Left lobe of liver (tissue), 2 donors: Measurements from ENCODE around the gene MAP4K5. TPM values are rescaled to one million over a fixed set of nuclear protein-coding genes. Genes with fewer than 3 reads are reported as not detected.
A peak's percentile ranks its signal among the peaks of the same experiment; 100 is the strongest.
"Not testable (repeated sequence)": the region's sequence is repeated elsewhere in the genome, so short reads cannot be mapped to it uniquely, and the experiment has no call there.

ENCODE experiments used
- ATAC-seq: fragments of 200-7000 bp; cut with Tn5 transposase; one replicate; pipeline ENCODE4 v1.9.1; 2020; ENCODE audit warnings: mild to moderate bottlenecking, moderate library complexity
- DNase-seq: peaks from one replicate; pipeline ENCODE4 v3.0.0-alpha.2; 2020; ENCODE audit warnings: low spot score
- total RNA-seq: library from RNA; stranded (reverse); gene quantifications from one replicate; pipeline ENCODE4 v1.2.1, GENCODE V29; 2021
- donor health status: DM: no; HTN: no; CAD: no; lungs with moderate emphysema.
- donor health status: DM: no; HTN: yes; CAD: no.

The MAP4K5 gene
- total RNA-seq, 1 donor from 2014 or later: 10.0 TPM

DNA sequence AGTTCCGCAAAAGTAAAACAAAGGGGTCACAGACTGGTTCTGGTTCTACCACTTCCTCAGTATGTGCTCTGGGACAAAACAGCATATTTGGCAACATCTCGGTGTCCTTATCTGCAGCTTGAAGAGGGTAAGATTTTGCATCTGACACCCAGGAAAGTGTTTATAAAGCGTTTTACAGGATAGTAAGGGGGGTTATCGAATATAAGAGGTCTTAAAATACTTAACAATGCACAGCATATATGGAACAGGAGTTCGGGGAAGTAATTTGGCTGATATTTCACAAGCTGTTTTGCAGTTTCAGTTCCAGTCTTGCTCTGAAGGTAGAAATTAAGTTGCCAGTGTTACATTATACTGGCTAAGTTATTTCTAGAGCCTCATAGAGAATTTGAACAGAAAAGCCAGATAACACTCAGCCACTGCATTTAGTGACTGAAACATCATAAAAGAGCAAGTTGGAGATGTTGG lies 904 bp upstream of the MAP4K5 start:
- ATAC-seq: peak; percentile 10
- DNase-seq: no peak

DNA sequence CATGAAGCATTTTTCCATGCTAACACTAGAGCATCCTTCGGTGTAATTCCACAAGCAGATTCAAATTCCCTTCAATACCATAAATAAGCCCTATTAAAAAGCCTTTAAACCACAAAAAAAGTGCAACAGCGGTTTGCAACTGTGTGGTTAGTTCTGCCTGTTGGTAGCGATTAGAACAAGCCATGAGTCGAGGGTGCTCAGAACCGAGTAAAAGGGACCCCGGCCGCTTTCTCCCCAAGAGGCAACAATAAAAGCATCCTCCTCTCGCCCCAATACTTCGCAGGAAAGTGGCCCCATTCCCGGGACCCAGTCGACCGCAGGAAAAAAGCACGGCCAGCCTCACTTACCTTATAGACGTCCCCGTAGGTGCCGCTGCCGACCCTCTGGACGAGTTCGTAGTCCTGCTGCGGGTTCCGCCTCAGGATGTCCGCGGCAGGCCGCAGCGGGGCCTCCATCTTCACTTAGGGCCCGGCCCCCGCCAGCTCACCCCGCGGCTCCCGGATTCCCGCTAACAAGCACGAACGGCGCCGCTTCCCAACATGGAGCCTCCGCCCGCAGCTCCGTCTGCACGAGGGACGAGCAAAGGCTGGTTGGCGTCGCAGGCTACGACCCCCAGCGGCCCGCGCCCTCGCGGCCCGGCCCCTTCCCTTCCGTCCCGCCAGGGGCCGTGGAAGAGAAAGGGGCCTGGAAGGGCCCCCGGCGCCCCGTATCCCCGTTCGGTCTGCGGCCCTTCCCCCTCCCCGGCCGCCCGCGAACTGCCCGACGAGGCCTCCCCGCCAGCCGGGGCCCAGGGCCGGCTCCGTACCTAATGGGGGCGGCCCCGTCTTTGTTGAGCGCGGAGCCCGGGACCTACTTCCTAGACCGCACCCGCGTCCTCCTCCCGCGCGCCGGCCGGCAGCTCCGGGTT lies 521 bp downstream of the MAP4K5 start:
- DNase-seq (peak; percentile 65), ATAC-seq (peak; percentile 71)

DNA sequence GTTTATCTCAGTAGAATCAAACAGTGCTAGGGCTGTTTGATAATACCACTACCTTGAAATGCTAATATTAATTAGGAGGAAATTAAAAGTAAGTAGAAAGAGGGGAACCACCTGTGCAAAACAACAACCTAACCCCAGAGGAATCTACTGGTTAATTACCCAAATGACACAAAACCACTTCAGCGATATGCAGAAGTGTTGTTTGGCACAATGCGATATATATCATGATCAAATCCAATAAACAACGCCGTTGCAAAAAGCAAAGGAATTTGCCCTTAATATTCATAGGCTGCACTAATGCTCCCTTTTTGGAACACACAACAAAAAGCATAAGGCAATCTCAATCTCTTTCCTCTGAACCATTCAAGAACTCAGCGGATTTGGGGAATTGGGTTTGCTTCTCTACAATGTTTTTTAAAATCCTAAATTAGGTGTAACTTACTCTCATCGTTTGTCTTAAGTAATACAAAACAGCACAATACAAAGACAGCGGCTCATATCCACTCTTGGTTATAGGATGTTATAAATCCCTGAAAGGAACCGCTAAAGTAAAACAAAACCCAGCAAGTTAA lies 1.5 kb downstream of the MAP4K5 start:
- no peak for DNase-seq
- ATAC-seq: no peak

DNA sequence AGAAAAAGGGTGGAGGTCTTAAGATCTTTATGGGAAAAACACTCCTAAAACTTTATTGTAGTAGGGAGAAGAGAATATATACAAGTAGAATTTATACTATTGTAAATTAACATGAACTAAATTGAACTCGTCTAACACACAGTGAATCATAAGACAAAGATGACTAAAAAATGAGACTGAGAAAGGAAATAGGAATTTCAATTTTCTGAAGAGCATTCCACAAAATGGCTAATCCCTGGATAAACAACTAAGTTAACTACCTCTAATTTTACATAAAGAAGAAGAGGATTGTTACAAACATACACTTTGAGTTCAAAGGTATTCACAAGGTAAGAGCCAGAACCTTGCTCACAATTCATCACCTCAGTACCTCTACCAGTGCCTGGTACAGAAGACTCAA lies 2.0 kb downstream of the MAP4K5 start:
- no peak for ATAC-seq
- DNase-seq: no peak

DNA sequence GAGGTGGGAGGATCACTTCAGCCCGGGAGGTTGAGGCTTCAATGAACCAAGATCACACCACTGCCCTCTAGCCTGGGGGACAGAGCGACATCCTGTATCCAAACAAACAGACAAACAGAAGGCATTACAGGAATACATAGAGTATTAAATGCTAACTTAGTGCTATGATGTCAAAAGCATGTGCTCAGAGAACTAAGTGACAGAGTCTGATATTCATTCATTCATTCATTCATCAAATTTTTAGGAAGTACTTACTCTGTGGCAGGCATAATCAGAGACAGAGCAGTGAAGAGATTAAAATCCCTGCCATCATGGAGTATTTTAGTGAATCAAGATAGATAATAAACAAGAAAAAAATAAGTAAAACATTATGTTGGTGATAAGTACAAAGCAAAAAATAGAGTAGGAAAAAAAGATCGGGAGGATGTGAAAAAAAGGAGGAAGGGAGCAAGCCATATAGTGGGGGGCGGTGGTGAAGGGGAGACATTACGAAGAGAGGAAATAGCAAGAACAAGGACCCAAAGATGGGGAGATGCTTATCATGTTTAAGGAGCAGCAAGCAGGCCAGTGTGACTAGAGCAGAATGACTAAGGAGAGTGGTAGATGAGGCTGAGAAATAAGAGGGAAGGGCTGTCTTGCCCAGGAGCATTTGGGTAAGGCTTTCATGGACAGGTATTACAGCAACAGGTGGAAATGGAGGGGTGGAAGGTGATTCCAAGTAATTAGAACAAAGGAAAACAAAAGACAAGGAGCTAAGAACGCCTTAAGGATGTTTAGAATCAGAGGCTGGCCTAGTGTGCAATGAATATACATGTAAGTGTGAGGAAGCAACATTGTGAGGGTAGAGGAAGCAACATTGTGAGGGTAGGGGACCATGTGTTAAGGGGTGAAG lies 2.8 kb downstream of the MAP4K5 start:
- ATAC-seq (no peak), DNase-seq (no peak)

DNA sequence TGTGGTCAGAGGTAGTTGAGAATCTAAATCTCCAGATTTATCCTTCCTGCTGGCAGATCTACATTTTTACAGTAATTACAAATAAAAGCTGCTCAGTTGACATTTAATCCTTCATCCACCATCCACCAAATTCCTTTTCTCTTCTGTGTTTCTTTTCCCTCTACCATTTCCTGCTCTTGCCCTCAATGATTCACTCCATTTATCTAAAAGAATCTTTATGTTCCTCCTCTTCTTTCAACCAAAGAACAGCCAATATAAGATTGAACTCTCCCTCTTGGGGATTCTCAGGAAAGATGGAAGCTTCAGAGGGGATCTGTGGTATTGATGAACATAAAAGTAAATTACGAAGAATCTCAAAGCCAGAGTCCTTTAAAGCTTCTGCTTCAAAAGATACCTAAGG lies 4.4 kb downstream of the MAP4K5 start:
- no peak for ATAC-seq
- no peak for DNase-seq

DNA sequence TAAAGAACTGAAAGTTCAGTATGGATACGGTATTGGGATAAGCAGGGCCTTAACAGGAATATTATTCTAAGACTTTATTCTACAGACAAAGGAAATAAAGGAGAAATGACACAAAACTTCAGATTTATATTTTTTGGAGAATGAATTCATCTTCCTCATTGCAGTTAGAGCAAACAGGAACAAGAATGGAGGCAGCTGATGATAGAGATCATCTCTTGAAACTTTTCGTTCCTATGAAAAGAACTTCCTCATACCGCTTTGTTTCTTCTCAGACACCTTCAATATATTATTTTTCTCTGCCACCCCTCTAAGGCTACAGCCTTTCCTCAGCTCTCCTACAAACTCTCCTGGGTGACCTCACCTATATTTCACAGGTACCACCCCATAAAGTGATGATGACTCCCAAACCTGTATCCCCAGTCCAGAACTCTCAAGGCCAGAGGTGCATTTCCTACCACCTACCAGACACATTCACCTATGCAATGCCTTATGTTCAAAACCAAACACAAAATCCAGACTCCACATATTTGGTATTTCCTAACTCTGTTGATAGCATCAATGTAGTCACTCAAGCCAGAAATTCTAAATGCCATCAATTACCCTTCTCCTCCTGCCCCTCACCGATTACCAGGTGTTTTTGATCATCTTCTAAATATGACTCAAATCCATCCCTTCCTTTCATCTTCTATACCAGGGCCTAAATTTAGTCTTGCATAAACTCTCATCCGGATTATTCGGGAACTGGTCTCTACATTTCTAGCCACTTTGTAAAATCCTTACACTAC lies 7.4 kb downstream of the MAP4K5 start:
- ATAC-seq: no peak
- DNase-seq: no peak

DNA sequence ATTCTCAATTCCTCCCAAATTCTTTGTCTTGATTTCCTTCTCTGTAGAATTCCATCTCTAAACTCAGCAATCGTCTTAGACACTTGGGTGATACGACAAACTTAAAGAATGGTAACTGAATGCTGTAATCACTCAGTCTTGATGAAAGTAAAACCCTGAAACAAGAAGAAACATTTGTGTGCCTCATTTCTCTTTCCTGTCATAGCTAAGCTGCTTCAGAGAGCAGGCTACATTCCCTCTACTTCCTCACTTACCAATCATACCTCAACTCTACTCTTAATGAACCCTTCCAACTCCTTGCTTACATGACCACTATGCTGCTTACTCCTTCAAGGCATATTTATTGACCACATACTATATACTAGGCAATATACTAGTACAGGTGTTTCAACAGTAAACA lies 8.3 kb downstream of the MAP4K5 start:
- ATAC-seq: no peak
- no peak for DNase-seq

DNA sequence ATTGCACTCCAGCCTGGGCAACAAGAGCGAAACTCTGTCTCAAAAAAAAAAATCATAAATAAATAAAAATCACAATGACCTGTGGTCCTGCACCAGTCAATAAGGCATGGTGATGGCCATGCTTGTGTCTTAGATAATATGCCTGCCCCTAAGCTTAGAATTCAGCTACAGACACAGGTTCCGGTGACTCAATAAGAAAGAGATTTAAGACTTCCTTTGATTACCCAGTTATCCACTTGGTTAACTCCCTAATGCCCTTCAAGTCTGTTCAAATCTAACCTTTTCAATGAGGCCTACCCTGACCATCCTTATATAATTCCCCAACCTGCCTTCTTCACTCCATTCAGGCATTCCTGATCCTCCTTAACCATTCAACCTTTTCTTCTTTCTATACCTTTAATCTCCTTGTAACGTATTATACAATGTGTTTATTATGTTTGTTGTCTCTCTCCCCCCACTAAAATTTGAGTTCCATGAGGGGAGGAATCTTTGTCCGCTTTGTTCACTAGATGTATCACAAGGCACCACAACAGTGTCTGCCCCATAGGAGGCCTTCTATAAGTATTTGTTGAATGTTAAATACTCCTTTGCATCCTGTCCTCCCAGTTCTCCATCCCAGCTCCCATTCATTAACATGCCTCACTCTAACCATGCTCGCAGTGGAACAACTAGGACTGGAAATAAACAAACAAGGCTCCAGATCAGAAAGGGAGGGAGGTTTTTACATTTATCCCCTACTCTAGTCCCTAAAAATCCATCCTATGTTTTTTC lies 8.9 kb downstream of the MAP4K5 start:
- DNase-seq (no peak), ATAC-seq (no peak)

DNA sequence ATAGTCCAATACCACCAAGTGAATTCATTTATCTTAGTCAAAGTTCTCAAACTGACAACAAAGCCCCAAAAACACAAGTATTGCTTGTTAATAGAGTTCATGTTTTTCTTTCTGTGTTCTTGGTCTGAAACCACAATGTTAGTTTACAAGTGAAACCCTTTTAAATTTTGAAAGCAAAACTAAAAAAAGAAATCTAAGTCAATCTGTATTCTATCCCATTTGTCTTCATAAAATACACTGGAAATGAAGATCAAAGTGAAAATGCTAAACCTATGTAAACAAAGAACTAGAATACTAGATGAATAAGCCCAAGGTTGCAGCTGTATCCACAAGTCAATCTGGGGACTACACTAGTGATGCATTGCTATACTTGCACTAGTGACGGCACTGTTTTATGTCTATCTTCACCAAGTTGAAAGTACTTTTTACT lies 10.4 kb downstream of the MAP4K5 start:
- DNase-seq (no peak), ATAC-seq (no peak)

DNA sequence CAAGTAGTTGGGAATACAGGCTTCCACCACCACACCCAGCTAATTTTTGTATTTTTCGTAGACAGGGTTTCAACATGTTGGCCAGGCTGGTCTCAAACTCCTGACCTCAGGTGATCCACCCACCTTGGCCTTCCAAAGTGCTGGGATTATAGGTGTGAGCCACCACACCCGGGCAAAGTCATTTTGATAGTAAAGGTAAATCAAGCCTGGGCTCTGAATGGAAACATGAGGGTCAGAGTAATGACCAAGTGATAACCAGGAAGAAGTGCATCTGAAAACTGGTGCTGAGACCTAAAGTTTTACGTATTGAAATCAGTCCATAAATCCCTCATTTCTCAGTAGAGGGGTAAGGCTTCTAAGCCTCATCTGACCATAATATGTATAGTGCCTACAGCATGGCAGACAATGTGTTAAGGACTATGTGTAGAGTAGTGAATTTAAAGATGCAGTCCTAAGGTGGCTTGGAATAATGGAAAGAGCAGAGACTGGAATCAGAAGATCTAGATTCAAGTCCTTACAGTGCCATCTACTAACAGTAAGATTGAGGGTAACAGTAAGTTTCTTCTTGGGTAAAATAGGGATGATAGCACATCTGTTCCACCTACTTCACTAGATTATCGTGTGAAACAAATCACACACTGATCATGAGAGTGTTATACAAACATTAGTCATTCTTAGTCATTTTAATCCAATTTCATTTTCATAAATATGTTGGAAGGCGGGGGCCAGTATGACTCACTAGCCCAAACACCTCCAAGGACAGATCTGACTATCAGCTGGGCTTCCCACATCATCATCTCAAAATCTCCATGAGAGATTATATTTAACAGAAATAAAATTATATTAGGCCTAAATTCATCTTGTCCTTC lies 11.2 kb downstream of the MAP4K5 start:
- DNase-seq: no peak
- ATAC-seq: no peak

DNA sequence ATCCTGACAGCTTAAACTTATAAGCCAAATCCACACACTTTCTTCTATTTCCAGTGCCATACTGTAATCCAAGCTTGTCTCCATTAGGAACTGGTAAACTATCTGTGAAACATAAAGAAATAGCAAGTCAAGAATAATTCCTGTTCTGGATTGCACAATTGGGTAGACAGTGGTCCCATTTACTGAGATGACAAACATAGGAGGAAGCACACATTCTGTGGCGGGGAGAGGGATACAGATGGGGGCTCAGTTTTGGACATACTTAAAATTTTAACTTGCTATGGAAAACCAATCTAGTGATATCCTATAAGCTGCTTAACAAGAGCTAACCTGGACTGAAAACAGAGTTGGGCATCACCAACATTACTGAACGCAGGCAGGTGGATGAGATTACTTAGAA lies 16.3 kb downstream of the MAP4K5 start:
- DNase-seq: no peak
- no peak for ATAC-seq

DNA sequence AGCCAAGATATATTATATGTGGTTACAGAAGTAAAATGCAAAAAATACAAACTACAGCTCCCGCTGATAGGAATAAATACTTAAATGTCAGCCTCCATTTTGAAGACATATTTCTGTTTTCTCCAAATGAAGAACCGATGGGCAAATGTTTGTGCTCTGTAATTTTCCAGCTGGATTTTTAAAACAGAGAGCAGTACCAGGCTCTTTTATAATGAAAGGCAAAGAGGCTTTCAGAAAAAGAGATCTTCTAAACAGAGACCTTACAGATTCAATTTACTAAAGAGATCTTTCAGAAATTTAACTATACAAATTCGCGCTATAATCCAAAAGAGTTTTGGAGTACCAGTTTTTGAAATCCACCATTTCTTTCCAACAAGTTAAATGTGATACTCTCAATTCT lies 19.9 kb downstream of the MAP4K5 start:
- no peak for ATAC-seq
- no peak for DNase-seq

DNA sequence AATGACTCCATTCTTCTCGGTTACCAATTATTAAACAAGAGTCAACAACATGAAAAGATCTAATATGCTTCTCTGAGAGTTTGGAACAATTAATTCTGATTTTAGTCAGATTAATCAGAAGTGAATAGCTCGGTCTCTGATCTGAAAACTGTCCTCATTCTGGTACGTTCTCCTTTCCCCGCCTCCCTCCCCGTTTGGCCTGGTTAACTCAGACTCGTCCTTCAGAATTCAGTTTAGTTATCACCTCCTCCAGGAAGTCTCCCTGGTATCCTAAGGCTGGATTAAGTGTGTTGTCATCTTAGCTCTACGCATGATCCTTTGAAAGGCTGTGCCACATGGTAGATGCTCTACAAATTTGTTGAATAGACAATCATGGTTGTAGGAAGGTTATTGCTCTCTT lies 22.2 kb downstream of the MAP4K5 start:
- ATAC-seq (no peak), DNase-seq (no peak)

DNA sequence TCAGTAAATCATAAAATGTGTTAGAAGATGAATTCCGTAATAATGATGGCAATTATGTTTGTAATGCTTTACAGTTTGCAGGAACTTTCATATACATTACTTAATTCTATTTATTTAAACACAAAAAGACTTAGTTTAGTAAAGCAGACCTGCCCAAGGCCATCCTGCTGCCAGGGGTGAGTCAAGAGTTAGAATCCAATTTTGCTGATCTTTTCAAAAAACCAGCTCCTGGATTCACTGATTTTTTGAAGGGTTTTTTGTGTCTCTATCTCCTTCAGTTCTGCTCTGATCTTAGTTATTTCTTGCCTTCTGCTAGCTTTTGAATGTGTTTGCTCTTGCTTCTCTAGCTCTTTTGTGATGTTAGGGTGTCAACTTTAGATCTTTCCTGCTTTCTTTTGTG lies 25.3 kb downstream of the MAP4K5 start:
- not testable (repeated sequence) for DNase-seq, ATAC-seq

DNA sequence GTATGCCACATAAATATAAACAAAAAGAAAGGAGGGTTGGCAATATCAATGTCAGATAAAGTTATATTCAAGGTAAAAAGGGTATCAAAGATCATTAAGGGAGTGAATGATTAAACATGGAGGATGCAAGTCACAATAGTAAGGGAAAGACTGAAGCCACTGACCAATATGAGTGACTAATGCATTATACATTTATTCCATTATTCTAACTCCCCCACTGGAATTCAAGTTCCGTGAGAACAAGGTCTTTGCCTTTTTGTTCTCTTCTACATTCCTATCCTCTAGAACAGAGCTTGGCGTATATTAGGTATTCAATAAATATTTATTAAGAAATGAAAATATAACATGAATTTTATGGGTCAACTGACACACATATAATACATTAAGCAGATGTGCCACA lies 30.7 kb downstream of the MAP4K5 start:
- no peak for ATAC-seq
- DNase-seq: no peak

DNA sequence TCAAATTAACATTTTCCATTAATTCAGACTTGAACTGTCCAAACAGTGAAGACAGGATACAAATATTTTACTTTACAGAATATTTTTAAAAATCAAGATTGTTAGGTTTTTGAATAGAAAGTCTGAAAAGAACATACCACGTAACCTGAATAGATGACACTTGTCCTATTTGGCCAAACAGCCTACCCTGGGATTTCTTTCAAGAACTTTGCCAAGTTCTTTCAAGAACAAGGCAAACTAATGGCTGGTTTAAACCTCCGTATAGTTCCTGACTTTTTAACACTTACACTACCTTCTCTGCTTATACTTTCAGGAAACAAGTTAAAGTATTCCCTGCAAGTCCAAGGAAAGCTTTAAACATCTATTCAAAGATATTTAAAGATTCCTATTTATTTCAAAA lies 35.0 kb downstream of the MAP4K5 start:
- ATAC-seq (no peak), DNase-seq (no peak)

DNA sequence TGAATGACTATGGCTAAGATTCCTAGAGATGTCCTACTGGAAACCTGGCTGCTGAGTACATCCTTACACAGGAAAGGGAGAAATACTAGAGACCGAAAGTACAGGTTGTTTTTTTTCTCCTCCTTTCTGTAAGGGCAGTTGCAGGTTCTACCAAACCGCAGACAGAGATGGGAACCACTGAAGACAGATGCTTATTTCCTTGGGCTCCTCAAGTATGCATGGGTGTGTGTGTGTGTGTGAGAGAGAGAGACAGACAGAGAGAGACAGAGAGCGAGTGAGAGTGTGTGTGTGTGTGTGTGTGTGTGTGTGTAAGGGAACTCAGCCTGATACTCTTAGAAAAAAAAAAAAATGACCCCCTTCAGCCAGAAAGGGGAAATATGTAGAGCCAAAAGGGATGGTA lies 42.5 kb downstream of the MAP4K5 start:
- no peak for DNase-seq
- no peak for ATAC-seq

DNA sequence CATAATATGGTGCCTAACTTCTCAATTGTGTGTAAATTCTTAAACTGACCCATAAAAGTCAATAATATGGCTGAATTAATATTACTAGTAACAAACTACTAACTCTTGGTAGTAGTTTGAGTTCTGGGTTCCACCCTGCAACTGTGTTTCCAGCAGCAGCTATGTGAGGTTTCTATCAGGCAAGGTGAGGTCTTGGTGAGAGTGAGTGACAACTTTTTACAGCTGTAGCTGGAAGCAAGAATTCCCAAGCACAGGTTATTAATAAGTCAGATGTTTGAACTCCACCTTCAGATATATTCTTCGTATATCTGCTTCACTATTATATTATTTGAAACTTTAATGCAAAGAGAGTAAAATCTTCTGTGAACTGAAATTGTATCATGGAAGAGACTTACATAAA lies 43.8 kb downstream of the MAP4K5 start:
- DNase-seq (no peak), ATAC-seq (no peak)
